ENCODE results near the gene TXNDC8.

GRCh38 chr9:110320651-110321445 is 16.8 kb downstream of the TXNDC8 start:
- no peak for TF ChIP-seq POLR2AphosphoS5 (IDR thresholded peaks at IDR 0.05)
- TF ChIP-seq, protein P1, sequence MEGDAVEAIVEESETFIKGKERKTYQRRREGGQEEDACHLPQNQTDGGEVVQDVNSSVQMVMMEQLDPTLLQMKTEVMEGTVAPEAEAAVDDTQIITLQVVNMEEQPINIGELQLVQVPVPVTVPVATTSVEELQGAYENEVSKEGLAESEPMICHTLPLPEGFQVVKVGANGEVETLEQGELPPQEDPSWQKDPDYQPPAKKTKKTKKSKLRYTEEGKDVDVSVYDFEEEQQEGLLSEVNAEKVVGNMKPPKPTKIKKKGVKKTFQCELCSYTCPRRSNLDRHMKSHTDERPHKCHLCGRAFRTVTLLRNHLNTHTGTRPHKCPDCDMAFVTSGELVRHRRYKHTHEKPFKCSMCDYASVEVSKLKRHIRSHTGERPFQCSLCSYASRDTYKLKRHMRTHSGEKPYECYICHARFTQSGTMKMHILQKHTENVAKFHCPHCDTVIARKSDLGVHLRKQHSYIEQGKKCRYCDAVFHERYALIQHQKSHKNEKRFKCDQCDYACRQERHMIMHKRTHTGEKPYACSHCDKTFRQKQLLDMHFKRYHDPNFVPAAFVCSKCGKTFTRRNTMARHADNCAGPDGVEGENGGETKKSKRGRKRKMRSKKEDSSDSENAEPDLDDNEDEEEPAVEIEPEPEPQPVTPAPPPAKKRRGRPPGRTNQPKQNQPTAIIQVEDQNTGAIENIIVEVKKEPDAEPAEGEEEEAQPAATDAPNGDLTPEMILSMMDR (IDR thresholded peaks at IDR 0.05), result no peak

Data from esophagus muscularis mucosa (tissue), 3 donors.